GM18909 (cell line): Measurements from ENCODE around the gene PER3.

Source experiments
- ATAC-seq: cut with Tn5 transposase; IDR thresholded peaks from one replicate; pipeline ENCODE4 v1.9.1; 2021; ENCODE audit warnings: mild to moderate bottlenecking; ENCODE audit not compliant: unreplicated experiment, poor library complexity

The PER3 gene

DNA sequence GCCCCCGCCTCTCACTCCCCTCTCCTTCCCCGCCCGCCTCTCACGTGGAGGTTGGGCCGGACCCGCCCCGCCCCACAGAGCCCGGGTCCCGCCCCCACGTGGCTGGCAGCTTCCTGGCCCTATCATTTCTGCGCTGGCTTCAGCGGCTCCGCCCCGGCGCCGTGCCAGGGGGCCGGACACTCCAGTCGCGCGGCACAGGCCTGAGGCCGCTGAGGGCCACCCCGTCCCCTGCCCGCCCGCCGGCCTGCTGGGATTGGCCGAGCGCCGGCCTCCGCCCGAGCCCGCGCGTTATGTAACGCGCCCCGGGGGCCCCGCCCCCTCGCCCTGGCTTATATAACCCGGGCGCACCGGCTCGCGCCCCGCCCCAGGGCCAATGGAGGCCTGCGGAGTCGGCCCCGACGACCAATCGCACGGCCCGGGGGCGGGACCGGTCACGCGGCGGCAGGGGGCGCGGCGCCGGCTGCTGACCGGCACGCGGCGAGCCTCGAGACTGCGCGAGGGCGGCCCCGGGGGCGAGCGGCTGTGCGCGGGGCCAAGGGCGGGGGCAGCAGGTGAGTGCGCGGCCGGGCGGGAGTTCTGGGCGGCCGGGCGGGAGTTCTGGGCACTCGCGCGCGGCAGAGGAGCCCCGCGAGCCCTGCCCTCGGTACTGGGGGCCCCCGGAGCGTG lies at the start of gene PER3:
Gene PER3, plus strand, starts transcription at position 466 of the 666 bp plus-strand sequence. CDS start 587 bp downstream, outside the sequence.
- ATAC-seq = peak; percentile 86

DNA sequence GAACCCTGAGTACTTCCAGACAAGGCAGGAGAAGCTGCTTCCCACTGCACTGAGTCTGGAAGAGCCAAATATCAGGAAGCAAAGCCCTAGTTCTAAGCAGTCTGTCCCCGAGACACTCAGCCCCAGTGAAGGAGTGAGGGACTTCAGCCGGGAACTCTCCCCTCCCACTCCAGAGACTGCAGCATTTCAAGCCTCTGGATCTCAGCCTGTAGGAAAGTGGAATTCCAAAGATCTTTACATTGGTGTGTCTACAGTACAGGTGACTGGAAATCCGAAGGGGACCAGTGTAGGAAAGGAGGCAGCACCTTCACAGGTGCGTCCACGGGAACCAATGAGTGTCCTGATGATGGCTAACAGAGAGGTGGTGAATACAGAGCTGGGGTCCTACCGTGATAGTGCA lies 46.0 kb upstream of the PER3 start:
- no peak for ATAC-seq

DNA sequence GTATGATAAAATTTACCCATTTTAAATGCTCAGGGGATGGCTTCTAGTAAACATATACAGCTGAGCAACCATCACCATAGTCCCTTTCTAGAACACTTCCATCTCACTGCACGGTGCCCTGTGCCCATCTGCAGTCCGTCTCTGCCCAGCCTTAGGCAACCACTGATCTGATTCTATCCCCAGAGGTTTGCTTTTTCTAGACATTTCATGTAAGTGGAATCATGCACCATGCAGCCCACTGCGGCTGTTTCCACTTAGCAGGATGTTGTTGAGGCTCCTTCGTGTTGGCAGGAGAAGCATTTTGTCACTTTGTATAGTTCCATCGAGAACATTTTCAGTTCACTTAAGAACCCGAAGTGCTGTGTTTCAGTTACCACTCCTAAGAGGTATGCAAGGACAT lies 40.7 kb upstream of the PER3 start:
- no peak for ATAC-seq

DNA sequence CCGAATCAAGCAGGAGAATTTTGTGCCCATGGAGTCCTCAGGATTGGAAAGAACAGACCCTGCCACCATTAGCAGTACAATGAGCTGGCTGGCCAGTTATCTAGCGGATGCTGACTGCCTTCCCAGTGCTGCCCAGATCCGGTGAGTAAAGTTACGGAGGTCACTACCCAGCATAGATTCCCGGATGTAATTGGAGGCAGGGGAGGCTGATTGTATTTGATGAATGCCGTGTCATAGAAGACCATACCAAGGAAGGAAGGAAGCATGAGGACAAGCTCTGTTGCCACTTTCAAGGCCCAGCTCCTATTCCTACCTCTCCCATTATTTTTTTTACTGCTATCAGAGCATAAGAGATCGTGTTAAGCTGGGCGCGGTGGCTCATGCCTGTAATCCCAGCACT lies 39.2 kb upstream of the PER3 start:
- no peak for ATAC-seq

DNA sequence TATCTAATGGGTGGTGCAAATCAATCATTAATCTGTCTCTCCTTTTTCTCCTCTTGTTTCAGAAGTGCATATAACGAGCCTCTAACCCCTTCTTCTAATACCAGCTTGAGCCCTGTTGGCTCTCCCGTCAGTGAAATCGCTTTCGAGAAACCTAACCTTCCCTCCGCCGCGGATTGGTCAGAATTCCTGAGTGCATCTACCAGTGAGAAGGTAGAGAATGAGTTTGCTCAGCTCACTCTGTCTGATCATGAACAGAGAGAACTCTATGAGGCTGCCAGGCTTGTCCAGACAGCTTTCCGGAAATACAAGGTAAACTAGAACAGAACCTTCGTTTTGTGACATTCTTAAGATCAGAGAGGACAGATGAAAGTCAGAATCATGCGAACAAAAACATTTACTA lies 38.3 kb upstream of the PER3 start:
- ATAC-seq = no peak

DNA sequence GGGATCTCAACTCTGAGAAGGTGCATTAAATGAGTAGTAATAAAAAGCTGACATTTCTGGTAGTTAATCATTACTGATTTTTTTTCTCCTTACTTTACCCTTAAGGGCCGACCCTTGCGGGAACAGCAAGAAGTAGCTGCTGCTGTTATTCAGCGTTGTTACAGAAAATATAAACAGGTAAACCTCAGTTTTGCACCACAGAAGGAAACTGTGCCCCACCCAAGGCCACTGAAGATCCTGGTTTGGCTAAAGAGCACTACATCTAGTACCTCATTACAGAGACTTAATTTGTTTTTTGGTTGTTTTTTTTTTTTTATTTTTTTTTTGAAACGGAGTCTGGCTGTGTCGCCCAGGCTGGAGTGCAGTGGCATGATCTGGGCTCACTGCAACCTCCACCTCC lies 36.5 kb upstream of the PER3 start:
- ATAC-seq = no peak

DNA sequence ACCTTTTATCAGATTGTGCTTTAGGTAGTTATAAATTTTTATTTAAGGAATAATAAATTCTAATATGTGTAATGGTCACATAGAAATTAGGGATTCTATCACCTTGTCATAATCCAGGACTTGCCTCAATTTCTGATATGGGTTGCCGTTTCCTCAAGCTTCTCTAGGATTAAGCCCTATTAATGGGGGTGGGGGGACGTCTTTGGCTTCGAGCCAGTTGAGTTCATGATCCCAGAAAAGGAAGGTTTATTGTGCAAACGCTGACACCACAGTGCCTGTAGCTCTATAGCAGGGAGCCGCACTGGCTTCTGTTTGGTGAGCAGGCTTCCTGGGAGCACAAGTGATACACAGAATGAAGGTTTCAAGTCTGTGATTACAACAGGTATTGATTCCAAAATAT lies 35.0 kb upstream of the PER3 start:
- no peak for ATAC-seq

DNA sequence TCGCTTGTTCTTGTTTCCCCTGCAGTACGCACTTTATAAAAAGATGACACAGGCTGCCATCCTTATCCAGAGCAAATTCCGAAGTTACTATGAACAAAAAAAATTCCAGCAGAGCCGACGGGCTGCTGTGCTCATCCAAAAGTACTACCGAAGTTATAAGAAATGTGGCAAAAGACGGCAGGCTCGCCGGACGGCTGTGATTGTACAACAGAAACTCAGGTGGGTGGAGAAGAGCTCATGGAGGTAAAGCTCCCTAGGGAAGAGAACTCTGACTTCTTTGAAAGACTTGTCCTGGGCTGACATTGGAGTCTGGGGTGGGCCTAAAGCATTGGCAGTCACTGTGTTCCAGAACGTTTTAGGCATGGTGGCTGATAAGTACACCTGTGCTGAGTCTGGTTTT lies 32.9 kb upstream of the PER3 start:
- no peak for ATAC-seq

DNA sequence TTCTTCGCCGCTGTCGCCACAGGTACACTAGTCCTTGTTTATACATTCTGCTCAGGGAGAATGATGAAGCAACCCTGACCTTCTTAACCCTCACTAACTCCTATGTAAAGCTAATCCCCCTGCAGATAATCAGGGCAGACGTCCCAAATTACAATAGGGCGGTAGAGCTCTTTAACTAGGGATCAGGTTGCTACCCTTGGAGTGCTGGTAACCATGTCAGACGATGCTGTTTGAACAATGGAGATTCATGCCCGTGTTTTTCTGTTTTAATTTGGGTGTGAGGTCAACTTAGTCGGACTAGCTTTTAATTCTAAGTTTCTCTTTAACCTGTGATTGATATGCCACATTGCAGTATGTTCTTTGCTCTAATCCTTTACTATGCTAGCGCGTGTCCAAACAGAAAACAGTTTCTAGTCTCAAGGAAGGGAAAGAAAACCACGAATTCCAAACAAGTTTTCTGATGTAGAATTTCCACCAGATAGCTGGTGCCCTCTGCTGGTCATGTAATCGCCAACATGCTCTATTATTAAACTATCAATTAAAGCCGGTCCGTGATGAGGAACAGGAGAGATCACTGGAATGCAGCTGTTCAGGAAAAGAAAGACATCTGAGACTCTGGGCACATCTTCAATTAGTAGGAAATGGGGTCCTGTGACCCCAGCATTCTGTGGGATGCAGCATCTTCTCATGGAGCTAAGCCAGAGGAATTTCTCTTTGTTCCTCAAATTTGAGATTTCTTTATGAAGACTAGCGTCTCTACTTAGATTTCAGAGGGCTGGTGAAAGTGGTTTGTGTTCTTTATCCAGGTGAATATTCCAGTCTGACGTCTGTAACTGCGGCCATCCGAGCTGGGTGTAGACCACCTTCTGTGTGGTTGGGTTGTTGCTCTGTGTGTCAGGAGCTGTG lies 31.3 kb upstream of the PER3 start:
- ATAC-seq = no peak

DNA sequence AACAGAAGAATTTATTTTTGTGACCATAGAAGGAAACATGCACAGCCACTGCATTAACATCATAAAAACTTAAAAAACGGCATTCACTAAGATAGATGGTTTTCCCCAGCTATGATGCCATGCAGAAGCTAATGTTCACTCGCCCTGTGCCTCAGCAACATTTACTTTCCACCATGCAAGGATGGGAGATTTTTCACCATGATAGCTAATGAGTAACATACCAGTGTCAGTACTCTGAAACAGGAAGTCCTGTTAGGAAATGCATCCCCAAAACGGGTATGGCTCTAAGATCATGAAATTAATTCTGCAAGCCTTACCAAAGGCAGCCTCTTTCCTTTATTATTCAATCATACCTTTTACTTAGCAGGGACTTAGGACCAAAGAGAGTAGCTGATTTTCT lies 30.4 kb upstream of the PER3 start:
- no peak for ATAC-seq

DNA sequence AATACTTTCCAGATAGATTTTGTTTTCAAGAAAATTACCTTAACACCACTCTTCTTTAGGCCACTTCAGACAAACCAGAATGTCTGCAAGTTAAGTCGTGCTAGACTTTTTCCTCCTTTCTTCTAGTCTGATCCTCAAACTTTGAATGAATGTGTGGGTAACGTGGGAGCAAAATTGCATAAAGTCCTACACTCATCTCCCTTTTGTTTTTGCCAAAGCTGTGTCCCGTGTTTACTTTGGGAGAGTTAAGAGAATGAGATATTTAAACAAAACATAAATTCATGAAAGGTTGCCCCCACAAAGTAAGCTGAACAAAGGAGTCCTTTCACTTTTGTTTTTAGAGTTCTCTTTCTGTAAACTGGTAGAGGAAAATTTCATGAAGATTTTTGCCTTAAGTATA lies 29.9 kb upstream of the PER3 start:
- no peak for ATAC-seq

DNA sequence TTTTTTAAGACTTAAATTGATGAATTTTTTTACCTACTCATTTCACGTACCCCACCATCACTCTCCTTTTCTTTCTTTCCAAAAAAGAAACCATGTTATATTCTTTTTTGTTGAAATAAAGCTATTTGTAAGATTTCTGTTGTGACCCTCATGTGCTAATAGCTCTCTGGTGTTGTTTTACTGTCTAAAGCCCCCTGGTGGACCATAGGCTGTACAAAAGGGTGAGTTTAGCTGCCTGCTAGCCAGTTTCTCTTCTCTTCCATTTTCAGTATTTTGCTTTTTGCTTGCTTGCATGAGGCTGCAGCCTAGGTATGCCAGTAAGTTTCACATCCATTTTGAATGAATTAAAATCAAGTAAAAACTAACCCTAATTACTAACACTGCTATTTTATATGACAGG lies 28.6 kb upstream of the PER3 start:
- ATAC-seq = no peak

DNA sequence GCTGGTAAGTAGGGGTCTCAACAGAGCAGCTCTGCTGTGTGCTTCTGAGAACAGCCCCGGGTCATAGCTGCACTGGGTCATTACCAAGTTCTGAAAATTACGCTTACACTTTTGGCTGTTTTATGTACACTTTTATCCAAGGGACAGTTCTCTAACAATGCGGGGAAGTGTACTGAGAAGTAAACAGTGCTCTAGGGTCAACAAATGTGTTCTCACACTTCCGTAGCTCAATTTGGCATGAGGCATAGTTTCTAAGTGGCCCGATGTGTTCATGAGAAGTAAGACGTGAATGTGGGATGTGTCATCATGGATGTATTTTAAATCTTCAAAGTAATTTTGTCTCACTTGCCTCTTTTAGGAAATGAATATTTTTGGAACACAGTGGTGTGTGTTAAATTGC lies 23.8 kb upstream of the PER3 start:
- no peak for ATAC-seq

DNA sequence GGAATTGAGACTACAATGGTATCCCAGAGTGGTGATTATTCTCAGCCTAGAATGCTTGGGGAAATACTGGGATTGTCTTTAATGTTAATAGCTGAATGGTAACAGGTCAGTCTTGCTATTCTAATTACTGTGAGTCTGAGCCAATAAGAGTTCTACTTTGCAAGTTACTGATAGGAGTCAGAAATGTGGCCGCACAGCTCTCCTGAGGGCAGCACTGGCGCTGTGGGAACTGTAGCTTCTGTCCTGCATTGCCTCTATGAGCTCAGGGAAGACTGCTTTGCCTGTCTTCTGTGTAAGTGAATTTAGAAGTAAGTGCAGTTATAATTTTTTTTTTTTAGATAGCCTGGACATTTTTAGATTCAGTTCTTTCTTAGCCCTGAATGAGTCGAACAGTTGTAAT lies 23.0 kb upstream of the PER3 start:
- no peak for ATAC-seq

DNA sequence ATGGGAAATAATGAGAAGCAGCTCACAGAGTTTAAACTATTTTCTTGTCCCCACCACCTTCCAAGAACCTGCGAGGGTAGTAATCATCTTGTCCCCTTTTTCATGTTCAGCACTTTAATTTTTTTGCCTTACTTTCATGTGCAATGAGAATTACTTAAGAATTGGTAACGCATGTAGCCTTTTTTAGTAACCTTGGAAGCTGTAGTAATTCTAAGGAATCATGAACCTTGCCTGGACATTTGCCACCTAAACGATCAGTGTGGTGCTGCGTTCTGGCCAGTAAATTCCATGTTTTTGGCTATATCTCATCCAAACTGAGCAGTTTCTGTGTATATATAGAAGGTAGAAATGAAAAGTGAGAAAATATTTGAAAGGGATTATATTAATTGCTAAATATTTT lies 16.9 kb upstream of the PER3 start:
- ATAC-seq = no peak

DNA sequence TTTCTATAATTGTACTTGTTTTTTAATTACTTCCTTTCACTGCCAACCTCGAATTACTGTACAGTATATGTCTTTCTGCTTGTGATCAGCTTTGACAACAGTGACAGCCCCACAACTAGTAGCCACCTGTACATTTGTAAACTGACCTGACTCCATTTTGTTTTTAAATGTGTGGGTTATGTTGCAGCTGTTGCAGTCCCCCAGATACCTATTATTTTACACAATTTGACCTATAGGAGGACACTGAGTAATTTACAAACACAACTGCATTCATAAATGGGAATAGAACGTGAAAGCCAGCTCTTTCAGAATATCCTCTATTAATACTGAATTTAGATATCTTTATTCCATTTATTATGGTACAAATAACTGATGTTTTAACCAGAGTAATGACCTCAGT lies 15.5 kb upstream of the PER3 start:
- ATAC-seq = no peak

DNA sequence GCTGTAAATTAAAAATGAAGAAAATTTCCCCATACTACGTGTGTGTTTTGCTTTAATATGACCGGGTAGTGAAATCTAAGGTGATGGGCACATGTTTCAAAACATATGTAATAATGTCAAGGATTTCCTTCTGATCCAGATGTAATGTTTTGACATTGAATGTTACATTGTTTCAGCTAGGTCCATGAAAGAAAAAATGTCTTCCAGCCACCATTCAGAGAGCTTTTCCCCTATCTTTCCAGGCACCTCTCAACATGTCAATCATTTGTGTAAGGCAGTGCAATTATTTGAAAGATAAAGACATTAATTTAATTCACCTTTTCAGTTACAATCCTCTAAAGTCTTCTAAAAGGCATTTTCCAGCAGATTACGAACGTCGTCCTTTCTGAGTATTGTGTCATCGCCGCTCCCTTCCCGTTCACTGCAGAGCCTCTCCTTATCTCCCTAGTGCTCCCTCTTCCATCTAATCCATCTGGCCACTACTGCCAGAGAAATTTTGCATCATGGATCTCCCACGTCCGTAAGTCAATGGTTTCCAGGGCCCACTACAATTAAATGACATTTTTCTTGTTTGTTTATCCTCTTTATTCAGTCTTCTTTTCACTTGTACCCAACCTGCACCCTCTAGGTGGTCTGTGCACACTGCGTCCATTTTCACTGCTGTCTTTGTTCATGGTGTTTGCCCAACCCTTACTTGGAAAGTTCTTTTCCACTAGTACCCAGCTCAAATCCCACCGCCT lies 14.2 kb upstream of the PER3 start:
- ATAC-seq = no peak

DNA sequence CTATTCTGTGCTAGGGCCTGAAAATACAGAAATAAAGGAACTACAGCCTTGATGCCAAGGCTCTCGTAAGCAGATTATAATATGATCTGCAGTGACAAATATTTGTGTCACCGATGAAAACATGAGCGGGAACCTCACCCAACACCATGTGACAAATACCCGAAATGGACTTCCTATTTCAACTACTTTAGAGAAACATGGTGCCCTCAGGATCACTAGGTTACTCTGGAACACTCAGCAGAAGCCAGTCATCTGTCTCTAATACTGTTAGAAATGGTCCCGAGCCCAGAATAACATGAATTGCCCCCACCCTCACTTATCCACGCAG lies 13.5 kb upstream of the PER3 start:
- ATAC-seq = no peak

DNA sequence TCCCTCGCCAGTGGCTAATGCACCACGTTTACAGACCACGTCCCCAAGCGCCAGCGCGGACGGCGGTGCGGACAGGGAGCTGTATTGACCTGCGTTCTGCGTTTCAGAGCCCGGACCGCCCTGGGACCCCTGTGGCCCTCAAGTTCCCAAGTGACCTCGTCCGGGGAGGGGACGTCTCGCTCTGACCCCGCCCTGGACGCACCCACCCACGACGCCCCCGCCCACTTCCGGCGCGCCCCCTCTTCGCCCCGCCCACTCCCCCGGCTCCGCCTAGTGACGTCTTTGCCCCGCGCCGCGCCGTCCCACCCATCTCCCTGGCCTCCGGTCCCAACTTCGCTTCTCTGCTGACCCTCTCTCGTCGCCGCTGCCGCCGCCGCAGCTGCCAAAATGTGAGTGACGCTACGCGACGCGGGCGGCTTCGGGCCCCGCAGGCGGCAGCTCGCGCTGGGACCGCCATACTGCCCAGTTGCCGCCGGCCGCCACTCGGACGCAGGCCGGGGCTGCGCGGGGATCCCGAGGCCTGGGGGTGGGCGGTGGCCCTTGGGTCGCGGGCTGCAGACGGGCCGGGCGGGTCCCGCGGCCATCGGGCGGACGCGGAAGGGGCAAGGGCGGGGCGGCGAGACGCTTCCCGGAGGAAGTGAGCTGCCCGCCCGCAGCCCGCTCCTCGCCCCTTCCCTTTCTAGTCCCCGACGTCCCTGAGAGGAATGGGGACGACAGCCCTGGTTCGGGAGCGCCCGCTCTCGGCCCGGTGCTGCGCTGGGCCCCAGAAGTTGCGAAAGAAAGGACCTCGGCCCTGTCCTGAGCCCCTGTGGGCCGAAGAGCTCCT lies 12.9 kb upstream of the PER3 start, which contains the start of gene VAMP3:
Gene VAMP3, plus strand, starts transcription at position 300 of the 826 bp plus-strand sequence. Its CDS starts 88 bp downstream, at position 388.
- ATAC-seq = peak; percentile 74

DNA sequence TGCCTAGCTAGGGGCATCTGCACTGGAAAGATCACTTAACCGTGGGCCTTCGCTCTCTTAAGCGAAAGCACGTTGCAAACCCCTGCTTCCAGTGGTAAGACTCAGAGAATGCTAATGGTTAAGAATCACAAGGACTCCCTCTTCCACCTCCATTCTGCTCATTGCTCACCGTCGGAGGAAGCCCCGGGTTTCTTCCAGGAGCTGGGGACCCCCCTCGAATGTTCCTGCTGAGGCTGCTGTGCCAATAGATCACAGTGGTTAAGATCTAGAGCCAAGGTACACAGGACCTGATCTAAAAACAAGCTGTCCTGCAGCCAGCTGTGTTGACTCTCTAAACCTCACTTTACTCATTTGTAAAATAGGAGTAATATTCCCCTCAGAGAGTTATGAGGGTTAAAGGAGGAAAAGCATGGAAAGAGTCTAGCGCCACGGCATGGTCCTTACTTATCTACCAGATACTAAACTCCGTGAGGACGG lies 12.2 kb upstream of the PER3 start:
- peak; percentile 6 for ATAC-seq
